HCT116 (cell line): ENCODE measurements around the gene EGFR. TPM values are rescaled to one million over a fixed set of nuclear protein-coding genes. Genes with fewer than 3 reads are reported as not detected.

Experiments used
- ATAC-seq: fragments of 200-7000 bp; cut with Tn5 transposase; 2 replicates; pipeline ENCODE4 v1.9.1; 2020; ENCODE audit warnings: mild to moderate bottlenecking, moderate library complexity
- BruUV-seq: library from RNA; stranded (reverse); fragments of 400-500 nt; replicated peaks from 2 replicates; lab custom pipeline; 2021; lab: Mats Ljungman, UMichigan
- CTCF ChIA-PET: fragments of 300-600 bp; sonication (Branson Sonifier 250); formaldehyde crosslinking; loops from one replicate; lab custom pipeline; 2021; ENCODE audit warnings: antibody characterized with exemption; lab: Charles Lee
- POLR2A ChIA-PET: fragments of 300-600, 350-600 bp; sonication (Branson Sonifier 250); formaldehyde crosslinking; loops from one replicate; lab custom pipeline; 2021; ENCODE audit warnings: antibody characterized with exemption; lab: Charles Lee
- RAD21 ChIA-PET, 2 experiments: fragments of 300-600 bp; sonication (Branson Sonifier 250); formaldehyde crosslinking; loops; one replicate each; lab custom pipeline; 2023; ENCODE audit warnings: low total read pairs in 2 of 2; ENCODE audit not compliant: uncharacterized antibody in 2 of 2, unreplicated experiment in 2 of 2, low non-redundant PET in 1 of 2; lab: Charles Lee
- DNase-seq: peaks from one replicate; pipeline ENCODE4 v3.0.0-alpha.2; 2010; ENCODE audit warnings: low read depth, low spot score
- H2AFZ ChIP-seq: fragments of 200-600 bp; shearing (Covaris generic), sonication (generic); 2 replicates; pipeline ENCODE4 v1.6.1; 2017; ENCODE audit warnings: low read depth, mixed run types, mixed read lengths, antibody characterized with exemption, low read length; ENCODE audit not compliant: poor library complexity, severe bottlenecking
- H3K27ac ChIP-seq: 2 replicates; pipeline ENCODE4 v1.5.1; 2012; ENCODE audit warnings: low read depth, low read length
- H3K27me3 ChIP-seq: fragments of 200-600 bp; sonication (generic); 2 replicates; pipeline ENCODE4 v1.6.1; 2016; ENCODE audit warnings: mixed run types, low read length, mixed read lengths; ENCODE audit not compliant: insufficient read depth
- H3K36me3 ChIP-seq, 2 experiments: fragments of 200-500 bp in 1 of 2; fragments of 200-600 bp in 1 of 2; sonication (Bioruptor generic) in 1 of 2; sonication (generic) in 1 of 2; 2 replicates each; pipeline versions ENCODE4 v1.5.1 to v1.6.1; 2014 to 2016; ENCODE audit warnings: low read length in 2 of 2, inconsistent platforms in 1 of 2, mixed read lengths in 1 of 2, mixed run types in 1 of 2; ENCODE audit not compliant: insufficient read depth in 2 of 2, control insufficient read depth in 1 of 2
- H3K4me1 ChIP-seq, 2 experiments: fragments of 200-600 bp in 1 of 2; sonication (generic) in 1 of 2; 2 replicates each; pipeline versions ENCODE4 v1.5.1 to v1.6.1; 2012 to 2017; ENCODE audit warnings: low read length in 2 of 2, inconsistent platforms in 1 of 2, mild to moderate bottlenecking in 1 of 2, mixed read lengths in 1 of 2, mixed run types in 1 of 2, moderate library complexity in 1 of 2; ENCODE audit not compliant: insufficient read depth in 2 of 2, control insufficient read depth in 1 of 2
- H3K4me2 ChIP-seq: fragments of 200-600 bp; sonication (generic); 2 replicates; pipeline ENCODE4 v1.6.1; 2017; ENCODE audit warnings: mixed run types, low read length, mixed read lengths
- H3K4me3 ChIP-seq, 2 experiments: fragments of 200-600 bp in 1 of 2; sonication (generic) in 1 of 2; replicated peaks in 1 of 2; 2 replicates each; pipeline ENCODE4 v1.5.1; 2011 to 2016; ENCODE audit warnings: low read length in 2 of 2, control low read depth in 1 of 2, low read depth in 1 of 2, mild to moderate bottlenecking in 1 of 2, mixed read lengths in 1 of 2, mixed run types in 1 of 2
- H3K79me2 ChIP-seq: fragments of 200-600 bp; sonication (generic); 2 replicates; pipeline ENCODE4 v1.6.1; 2017; ENCODE audit warnings: mild to moderate bottlenecking, mixed run types, low read length, moderate library complexity, mixed read lengths; ENCODE audit not compliant: insufficient read depth
- H3K9ac ChIP-seq: fragments of 200-600 bp; sonication (generic); 2 replicates; pipeline ENCODE4 v1.6.1; 2016; ENCODE audit warnings: low read length, mixed read lengths
- H3K9me2 ChIP-seq: fragments of 200-600 bp; sonication (generic), shearing (Covaris generic); 2 replicates; pipeline ENCODE4 v1.6.1; 2017; ENCODE audit warnings: mixed run types, mild to moderate bottlenecking, moderate library complexity; ENCODE audit not compliant: insufficient read depth
- H3K9me3 ChIP-seq, 2 experiments: fragments of 200-500 bp in 1 of 2; fragments of 200-600 bp in 1 of 2; sonication (Bioruptor generic) in 1 of 2; sonication (generic) in 1 of 2; 2 replicates each; pipeline ENCODE4 v1.6.1; 2014 to 2017; ENCODE audit warnings: low read length in 2 of 2, mixed read lengths in 2 of 2, inconsistent platforms in 1 of 2, low read depth in 1 of 2, mild to moderate bottlenecking in 1 of 2, mixed run types in 1 of 2, moderate library complexity in 1 of 2; ENCODE audit not compliant: control insufficient read depth in 1 of 2, insufficient read depth in 1 of 2
- H4K20me1 ChIP-seq: fragments of 200-600 bp; sonication (generic), shearing (Covaris generic); 2 replicates; pipeline ENCODE4 v1.6.1; 2017; ENCODE audit warnings: mixed run types, mild to moderate bottlenecking, moderate library complexity; ENCODE audit not compliant: insufficient read depth
- CBX3 ChIP-seq: IDR thresholded peaks from 2 replicates; pipeline ENCODE4 v1.6.1; 2012; ENCODE audit warnings: low read depth
- CEBPB ChIP-seq: IDR thresholded peaks from 2 replicates; pipeline ENCODE4 v1.6.1; 2012; ENCODE audit warnings: low read depth
- ELF1 ChIP-seq: IDR thresholded peaks from 2 replicates; pipeline ENCODE4 v1.6.1; 2012; ENCODE audit warnings: low read depth, borderline replicate concordance
- EZH2 ChIP-seq: fragments of 200-600 bp; sonication (generic); IDR thresholded peaks from 2 replicates; pipeline ENCODE4 v1.6.1; 2017; ENCODE audit warnings: antibody characterized with exemption, mixed run types
- JUND ChIP-seq: IDR thresholded peaks from 2 replicates; pipeline ENCODE4 v1.6.1; 2012
- MAX ChIP-seq: IDR thresholded peaks from 2 replicates; pipeline ENCODE4 v1.6.1; 2012
- ZFX ChIP-seq: fragments of 450-650 bp; IDR thresholded peaks from 2 replicates; pipeline ENCODE4 v1.6.1; 2017
- intact Hi-C: fragments of 100-400 bp; cut with micrococcal nuclease; formaldehyde crosslinking; loops from 2 replicates; pipeline ENCODE4 v1.10.0; 2022
- total RNA-seq: library from RNA; stranded (reverse); gene quantifications from one replicate; pipeline ENCODE4 v1.2.1, GENCODE V29; 2021; ENCODE audit not compliant: unreplicated experiment
- TF ChIP-seq, protein P1 (sequence below): IDR thresholded peaks from 2 replicates; pipeline ENCODE4 v1.6.1; 2012; ENCODE audit warnings: low read depth

EGFR gene
- total RNA-seq, 1 experiment from 2014 or later = 71.5 TPM

- intact Hi-C loops = no loop called here
- no peaks in the 10 kb centered on the region for H3K9me3 ChIP-seq
- RAD21 ChIA-PET = no interaction called here
- H3K4me2 ChIP-seq = no peak overlapping the region
- H3K27ac ChIP-seq = no peak overlapping the region
- H3K79me2 ChIP-seq = no peaks in the 10 kb centered on the region
- no peaks in the 10 kb centered on the region for H3K9me2 ChIP-seq
- TF ChIP-seq ZFX (no peak), CBX3 (no peak), MAX (no peak), CEBPB (no peak), ELF1 (no peak), JUND (no peak), EZH2 (no peak)
- TF ChIP-seq, protein P1, sequence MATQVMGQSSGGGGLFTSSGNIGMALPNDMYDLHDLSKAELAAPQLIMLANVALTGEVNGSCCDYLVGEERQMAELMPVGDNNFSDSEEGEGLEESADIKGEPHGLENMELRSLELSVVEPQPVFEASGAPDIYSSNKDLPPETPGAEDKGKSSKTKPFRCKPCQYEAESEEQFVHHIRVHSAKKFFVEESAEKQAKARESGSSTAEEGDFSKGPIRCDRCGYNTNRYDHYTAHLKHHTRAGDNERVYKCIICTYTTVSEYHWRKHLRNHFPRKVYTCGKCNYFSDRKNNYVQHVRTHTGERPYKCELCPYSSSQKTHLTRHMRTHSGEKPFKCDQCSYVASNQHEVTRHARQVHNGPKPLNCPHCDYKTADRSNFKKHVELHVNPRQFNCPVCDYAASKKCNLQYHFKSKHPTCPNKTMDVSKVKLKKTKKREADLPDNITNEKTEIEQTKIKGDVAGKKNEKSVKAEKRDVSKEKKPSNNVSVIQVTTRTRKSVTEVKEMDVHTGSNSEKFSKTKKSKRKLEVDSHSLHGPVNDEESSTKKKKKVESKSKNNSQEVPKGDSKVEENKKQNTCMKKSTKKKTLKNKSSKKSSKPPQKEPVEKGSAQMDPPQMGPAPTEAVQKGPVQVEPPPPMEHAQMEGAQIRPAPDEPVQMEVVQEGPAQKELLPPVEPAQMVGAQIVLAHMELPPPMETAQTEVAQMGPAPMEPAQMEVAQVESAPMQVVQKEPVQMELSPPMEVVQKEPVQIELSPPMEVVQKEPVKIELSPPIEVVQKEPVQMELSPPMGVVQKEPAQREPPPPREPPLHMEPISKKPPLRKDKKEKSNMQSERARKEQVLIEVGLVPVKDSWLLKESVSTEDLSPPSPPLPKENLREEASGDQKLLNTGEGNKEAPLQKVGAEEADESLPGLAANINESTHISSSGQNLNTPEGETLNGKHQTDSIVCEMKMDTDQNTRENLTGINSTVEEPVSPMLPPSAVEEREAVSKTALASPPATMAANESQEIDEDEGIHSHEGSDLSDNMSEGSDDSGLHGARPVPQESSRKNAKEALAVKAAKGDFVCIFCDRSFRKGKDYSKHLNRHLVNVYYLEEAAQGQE = no peak
- TF ChIP-seq, all 23 proteins: peak for 0
- no TSS peak for BruUV-seq
- Histone ChIP-seq H4K20me1 (no peaks in the 10 kb centered on the region), H3K36me3 (peaks cover 12 to 34% of the 10 kb centered on the region in 2 experiments), H3K9ac (no peak overlapping the region), H2AFZ (no peak overlapping the region), H3K4me1 (no peaks in the 10 kb centered on the region), H3K4me3 (no peak overlapping the region), H3K27me3 (no peaks in the 10 kb centered on the region)
- ATAC-seq (no peak), DNase-seq (no peak)
- POLR2A ChIA-PET = no interaction called here
- CTCF ChIA-PET = no interaction called here
These were observed 160.3 kb downstream of the EGFR start for GRCh38 chr7:55178863-55179773.
